Measurements from ENCODE around the gene TUBB1.

TUBB1 gene

GRCh38 chr20:59015812-59016711, 3.2 kb upstream of the TUBB1 start:
- Histone ChIP-seq H3K4me3 (ENCODE audit: low read length) (no peak overlapping the region), H3K27me3 (ENCODE audit: insufficient read depth, low read length) (no peaks in the 10 kb centered on the region; the same call in 1 of the 2 replicates), H3K27ac (ENCODE audit: low read depth, low read length) (no peak overlapping the region), H3K9me3 (ENCODE audit: insufficient read depth, low read depth, low read length) (no peaks in the 10 kb centered on the region), H3K36me3 (ENCODE audit: insufficient read depth, low read length) (no peaks in the 10 kb centered on the region), H3K9ac (ENCODE audit: low read depth, low read length) (no peak overlapping the region), H3K4me1 (ENCODE audit: insufficient read depth, low read length) (peaks cover 2% of the 10 kb centered on the region; the same call in 1 of the 2 replicates)
- WGBS: 85% methylated on average over 16 of the region's 16 CpGs

DNA sequence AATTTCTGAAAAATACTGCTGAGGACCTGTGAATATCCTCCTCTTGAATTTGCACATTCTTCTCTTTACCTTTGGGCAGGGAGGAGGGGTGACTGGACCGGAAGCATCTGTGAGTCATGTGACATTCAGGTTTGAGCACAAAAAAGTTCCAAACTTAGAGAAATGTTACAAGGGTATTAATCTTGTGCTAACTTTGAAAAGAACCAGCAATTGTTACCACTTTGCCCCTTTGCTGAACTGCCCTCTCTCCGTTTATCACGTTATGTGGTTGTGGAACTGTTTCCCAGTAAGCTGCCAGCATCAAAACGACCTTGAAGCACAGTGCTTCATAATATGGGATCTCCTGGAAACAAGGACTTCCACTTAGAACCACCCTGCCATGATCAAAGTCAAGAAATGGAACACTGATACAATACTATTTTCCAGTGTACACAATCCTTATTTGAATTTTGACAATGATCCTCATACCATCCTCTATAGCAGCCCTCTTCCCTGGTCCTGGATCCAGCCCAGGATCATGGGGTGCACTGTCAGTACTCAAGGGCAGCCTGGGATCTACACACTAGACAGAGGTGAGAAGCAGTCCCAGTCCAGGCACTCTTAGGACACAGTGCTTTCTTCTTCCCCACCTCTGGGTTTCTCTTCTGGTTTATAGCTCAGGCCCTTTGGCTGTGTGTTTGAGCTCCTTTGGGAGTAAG, 2.3 kb upstream of the TUBB1 start:
- Histone ChIP-seq H3K4me3 (ENCODE audit: low read length) (no peak overlapping the region), H3K9ac (ENCODE audit: low read depth, low read length) (no peak overlapping the region), H3K27me3 (ENCODE audit: insufficient read depth, low read length) (no peaks in the 10 kb centered on the region; the same call in 1 of the 2 replicates), H3K9me3 (ENCODE audit: insufficient read depth, low read depth, low read length) (no peaks in the 10 kb centered on the region), H3K36me3 (ENCODE audit: insufficient read depth, low read length) (no peaks in the 10 kb centered on the region), H3K4me1 (ENCODE audit: insufficient read depth, low read length) (peaks cover 6% of the 10 kb centered on the region; the same call in 1 of the 2 replicates), H3K27ac (ENCODE audit: low read depth, low read length) (no peak overlapping the region)
- 80% methylated on average over 4 of the region's 4 CpGs for WGBS

- H3K36me3 ChIP-seq (ENCODE audit: insufficient read depth, low read length): peaks cover 5% of the 10 kb centered on the region; the same call in 1 of the 2 replicates
- no peaks in the 10 kb centered on the region; the same call in 1 of the 2 replicates for H3K27me3 ChIP-seq (ENCODE audit: insufficient read depth, low read length)
- H3K27ac ChIP-seq (ENCODE audit: low read depth, low read length): no peak overlapping the region
- H3K4me1 ChIP-seq (ENCODE audit: insufficient read depth, low read length): peaks cover 6% of the 10 kb centered on the region; the same call in 1 of the 2 replicates
- 94% methylated on average over 16 of the region's 16 CpGs for WGBS
- no peaks in the 10 kb centered on the region for H3K9me3 ChIP-seq (ENCODE audit: insufficient read depth, low read depth, low read length)
- H3K4me3 ChIP-seq (ENCODE audit: low read length): no peak overlapping the region
- H3K9ac ChIP-seq (ENCODE audit: low read depth, low read length): no peak overlapping the region
Measured at GRCh38 chr20:59017493-59018231, 1.6 kb upstream of the TUBB1 start.

- H3K4me1 ChIP-seq (ENCODE audit: insufficient read depth, low read length): peaks cover 6% of the 10 kb centered on the region; the same call in 1 of the 2 replicates
Measured at GRCh38 chr20:59018817-59019216, 412 bp upstream of the TUBB1 start.

GRCh38 chr20:59020938-59021551, 1.8 kb downstream of the TUBB1 start:
- H3K4me1 ChIP-seq (ENCODE audit: insufficient read depth, low read length): peaks cover 11% of the 10 kb centered on the region; the same call in 1 of the 2 replicates
- no peak overlapping the region for H3K9ac ChIP-seq (ENCODE audit: low read depth, low read length)
- H3K27ac ChIP-seq (ENCODE audit: low read depth, low read length): no peak overlapping the region
- no peak overlapping the region for H3K4me3 ChIP-seq (ENCODE audit: low read length)
- no peaks in the 10 kb centered on the region for H3K9me3 ChIP-seq (ENCODE audit: insufficient read depth, low read depth, low read length)
- peaks cover 38% of the 10 kb centered on the region for H3K36me3 ChIP-seq (ENCODE audit: insufficient read depth, low read length)
- peaks cover 5% of the 10 kb centered on the region; the same call in 1 of the 2 replicates for H3K27me3 ChIP-seq (ENCODE audit: insufficient read depth, low read length)
- 37% methylated on average over 5 of the region's 5 CpGs for WGBS

More at GRCh38 chr20:59018817-59019216, 412 bp upstream of the TUBB1 start:
- no peak overlapping the region for H3K27ac ChIP-seq (ENCODE audit: low read depth, low read length)
- H3K36me3 ChIP-seq (ENCODE audit: insufficient read depth, low read length): peaks cover 17% of the 10 kb centered on the region; the same call in 1 of the 2 replicates
- H3K4me3 ChIP-seq (ENCODE audit: low read length): no peak overlapping the region
- WGBS: 94% methylated on average over 10 of the region's 10 CpGs
- no peak overlapping the region for H3K9ac ChIP-seq (ENCODE audit: low read depth, low read length)
- no peaks in the 10 kb centered on the region for H3K9me3 ChIP-seq (ENCODE audit: insufficient read depth, low read depth, low read length)
- no peaks in the 10 kb centered on the region for H3K27me3 ChIP-seq (ENCODE audit: insufficient read depth, low read length)

- H3K27ac ChIP-seq (ENCODE audit: low read depth, low read length): no peak overlapping the region
- H3K4me3 ChIP-seq (ENCODE audit: low read length): no peak overlapping the region
- H3K27me3 ChIP-seq (ENCODE audit: insufficient read depth, low read length): peaks cover 23% of the 10 kb centered on the region
- H3K9me3 ChIP-seq (ENCODE audit: insufficient read depth, low read depth, low read length): no peaks in the 10 kb centered on the region
- H3K36me3 ChIP-seq (ENCODE audit: insufficient read depth, low read length): peaks cover 51% of the 10 kb centered on the region
- 96% methylated on average over 15 of the region's 15 CpGs for WGBS
- H3K4me1 ChIP-seq (ENCODE audit: insufficient read depth, low read length): peaks cover 12% of the 10 kb centered on the region; the same call in 1 of the 2 replicates
- H3K9ac ChIP-seq (ENCODE audit: low read depth, low read length): no peak overlapping the region
Measured at GRCh38 chr20:59022754-59023153, 3.5 kb downstream of the TUBB1 start.

DNA sequence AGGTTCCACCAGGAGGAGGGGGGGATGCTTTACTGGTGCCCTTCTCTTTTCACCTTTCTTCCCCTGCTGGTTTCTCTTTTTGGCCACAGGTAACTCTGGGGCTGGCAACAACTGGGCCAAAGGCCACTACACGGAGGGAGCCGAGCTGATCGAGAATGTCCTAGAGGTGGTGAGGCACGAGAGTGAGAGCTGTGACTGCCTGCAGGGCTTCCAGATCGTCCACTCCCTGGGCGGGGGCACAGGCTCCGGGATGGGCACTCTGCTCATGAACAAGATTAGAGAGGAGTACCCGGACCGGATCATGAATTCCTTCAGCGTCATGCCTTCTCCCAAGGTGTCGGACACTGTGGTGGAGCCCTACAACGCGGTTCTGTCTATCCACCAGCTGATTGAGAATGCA, 4.4 kb downstream of the TUBB1 start:
- H3K9me3 ChIP-seq (ENCODE audit: insufficient read depth, low read depth, low read length): no peaks in the 10 kb centered on the region
- H3K9ac ChIP-seq (ENCODE audit: low read depth, low read length): no peak overlapping the region
- H3K4me3 ChIP-seq (ENCODE audit: low read length): no peak overlapping the region
- H3K36me3 ChIP-seq (ENCODE audit: insufficient read depth, low read length): peaks cover 60% of the 10 kb centered on the region
- no peak overlapping the region for H3K27ac ChIP-seq (ENCODE audit: low read depth, low read length)
- peaks cover 12% of the 10 kb centered on the region; the same call in 1 of the 2 replicates for H3K4me1 ChIP-seq (ENCODE audit: insufficient read depth, low read length)
- 94% methylated on average over 13 of the region's 13 CpGs for WGBS
- peaks cover 31% of the 10 kb centered on the region for H3K27me3 ChIP-seq (ENCODE audit: insufficient read depth, low read length)

DNA sequence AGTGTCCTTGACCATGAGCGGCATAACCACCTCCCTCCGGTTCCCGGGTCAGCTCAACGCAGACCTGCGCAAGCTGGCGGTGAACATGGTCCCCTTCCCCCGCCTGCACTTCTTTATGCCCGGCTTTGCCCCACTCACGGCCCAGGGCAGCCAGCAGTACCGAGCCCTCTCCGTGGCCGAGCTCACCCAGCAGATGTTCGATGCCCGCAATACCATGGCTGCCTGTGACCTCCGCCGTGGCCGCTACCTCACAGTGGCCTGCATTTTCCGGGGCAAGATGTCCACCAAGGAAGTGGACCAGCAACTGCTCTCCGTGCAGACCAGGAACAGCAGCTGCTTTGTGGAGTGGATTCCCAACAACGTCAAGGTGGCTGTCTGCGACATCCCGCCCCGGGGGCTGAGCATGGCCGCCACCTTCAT, 4.9 kb downstream of the TUBB1 start:
- Histone ChIP-seq H3K36me3 (ENCODE audit: insufficient read depth, low read length) (peaks cover 65% of the 10 kb centered on the region), H3K9me3 (ENCODE audit: insufficient read depth, low read depth, low read length) (no peaks in the 10 kb centered on the region), H3K9ac (ENCODE audit: low read depth, low read length) (no peak overlapping the region), H3K27me3 (ENCODE audit: insufficient read depth, low read length) (peaks cover 36% of the 10 kb centered on the region), H3K27ac (ENCODE audit: low read depth, low read length) (no peak overlapping the region), H3K4me1 (ENCODE audit: insufficient read depth, low read length) (peaks cover 17% of the 10 kb centered on the region), H3K4me3 (ENCODE audit: low read length) (no peak overlapping the region)
- WGBS: 97% methylated on average over 24 of the region's 24 CpGs

- Histone ChIP-seq H3K9me3 (ENCODE audit: insufficient read depth, low read depth, low read length) (no peaks in the 10 kb centered on the region), H3K27me3 (ENCODE audit: insufficient read depth, low read length) (peaks cover 46% of the 10 kb centered on the region), H3K27ac (ENCODE audit: low read depth, low read length) (no peak overlapping the region), H3K9ac (ENCODE audit: low read depth, low read length) (no peak overlapping the region), H3K4me1 (ENCODE audit: insufficient read depth, low read length) (peaks cover 21% of the 10 kb centered on the region), H3K36me3 (ENCODE audit: insufficient read depth, low read length) (peaks cover 74% of the 10 kb centered on the region), H3K4me3 (ENCODE audit: low read length) (no peak overlapping the region)
- 89% methylated on average over 2 of the region's 2 CpGs for WGBS
Measured at GRCh38 chr20:59025086-59025485, 5.9 kb downstream of the TUBB1 start.

DNA sequence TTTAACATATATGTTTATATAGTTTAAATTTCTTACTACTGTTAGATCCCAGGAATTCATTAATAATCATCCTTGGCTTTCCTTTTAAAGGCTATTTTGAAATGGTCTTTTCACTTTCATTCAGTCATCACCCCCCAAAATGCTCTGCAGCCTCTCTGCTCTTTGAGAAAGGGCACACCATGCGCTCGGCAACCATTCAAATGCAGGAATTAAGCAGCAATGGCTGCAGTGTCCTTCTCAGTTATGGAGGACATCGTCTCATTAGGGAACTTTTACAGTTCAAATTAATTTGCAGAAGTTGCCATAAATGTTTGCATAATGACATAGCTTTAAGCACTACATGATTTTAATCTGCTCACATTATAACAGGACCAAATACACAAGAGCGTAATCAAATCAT, 6.3 kb downstream of the TUBB1 start:
- no peaks in the 10 kb centered on the region for H3K9me3 ChIP-seq (ENCODE audit: insufficient read depth, low read depth, low read length)
- H3K9ac ChIP-seq (ENCODE audit: low read depth, low read length): no peak overlapping the region
- peaks cover 50% of the 10 kb centered on the region for H3K27me3 ChIP-seq (ENCODE audit: insufficient read depth, low read length)
- no peak overlapping the region for H3K4me3 ChIP-seq (ENCODE audit: low read length)
- 64% methylated on average over 4 of the region's 4 CpGs for WGBS
- H3K36me3 ChIP-seq (ENCODE audit: insufficient read depth, low read length): peaks cover 79% of the 10 kb centered on the region
- peaks cover 21% of the 10 kb centered on the region for H3K4me1 ChIP-seq (ENCODE audit: insufficient read depth, low read length)
- H3K27ac ChIP-seq (ENCODE audit: low read depth, low read length): no peak overlapping the region
